ENCODE results near the gene PHLDB3.

PHLDB3 gene

DNA sequence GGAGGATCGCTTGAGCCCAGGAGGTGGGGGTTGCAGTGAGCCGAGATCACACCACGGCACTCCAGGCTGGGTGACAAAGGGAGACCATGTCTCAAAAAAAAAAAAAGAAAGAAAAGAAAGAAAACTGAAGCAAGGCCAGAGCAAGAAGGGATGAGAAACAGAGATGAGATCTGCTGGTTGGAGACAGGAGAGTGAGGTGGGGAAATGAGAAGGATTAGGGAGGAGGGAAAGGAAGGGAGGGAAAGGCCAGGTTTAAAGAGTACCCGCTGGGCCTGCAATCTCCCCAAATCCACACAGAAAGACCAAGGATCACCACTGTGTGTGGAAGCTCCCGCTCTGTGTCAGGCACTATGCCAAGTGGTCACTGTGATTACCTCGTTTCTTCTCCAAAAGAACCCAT is 22.8 kb downstream of the PHLDB3 start:
- no peak overlapping the region for H2BK5ac ChIP-seq (ENCODE audit: low read length)
- H4K8ac ChIP-seq (ENCODE audit: low read depth, low read length): no peak overlapping the region
- no peak overlapping the region for H2AK5ac ChIP-seq (ENCODE audit: low read length)
- no peak overlapping the region for H3K27ac ChIP-seq (ENCODE audit: low read depth, low read length)
- H3K56ac ChIP-seq (ENCODE audit: low read length): no peak overlapping the region
- H3K9ac ChIP-seq (ENCODE audit: low read length): no peak overlapping the region
- H3K79me1 ChIP-seq (ENCODE audit: low read length): no peaks in the 10 kb centered on the region
- no peak overlapping the region for H2BK15ac ChIP-seq (replicated peaks; ENCODE audit: low read depth)
- no peak overlapping the region for H3K4me2 ChIP-seq (ENCODE audit: low read length)
- H2BK120ac ChIP-seq (ENCODE audit: low read depth, low read length): no peak overlapping the region
- H3K4ac ChIP-seq (ENCODE audit: low read depth, low read length): no peak overlapping the region
- H3K27me3 ChIP-seq (ENCODE audit: insufficient read depth, low read length, poor library complexity): no peaks in the 10 kb centered on the region
- no peak for DNase-seq
- H4K5ac ChIP-seq (ENCODE audit: low read length): no peak overlapping the region
- no peaks in the 10 kb centered on the region for H3K4me1 ChIP-seq (ENCODE audit: control insufficient read depth, low read depth, low read length)
- no peak overlapping the region for H3K4me3 ChIP-seq (ENCODE audit: low read length)
- no peaks in the 10 kb centered on the region for H3K36me3 ChIP-seq (ENCODE audit: control insufficient read depth, insufficient read depth, low read length)
- no peak overlapping the region for H3K23ac ChIP-seq (ENCODE audit: low read length)
- WGBS (ENCODE audit: extremely low coverage, insufficient coverage, low lambda C conversion rate): no CpG with 5 or more reads among the region's 6 CpGs
- no peaks in the 10 kb centered on the region for H3K79me2 ChIP-seq (ENCODE audit: control insufficient read depth, insufficient read depth, low read length)
- no peak overlapping the region for H3K18ac ChIP-seq (ENCODE audit: low read length)

DNA sequence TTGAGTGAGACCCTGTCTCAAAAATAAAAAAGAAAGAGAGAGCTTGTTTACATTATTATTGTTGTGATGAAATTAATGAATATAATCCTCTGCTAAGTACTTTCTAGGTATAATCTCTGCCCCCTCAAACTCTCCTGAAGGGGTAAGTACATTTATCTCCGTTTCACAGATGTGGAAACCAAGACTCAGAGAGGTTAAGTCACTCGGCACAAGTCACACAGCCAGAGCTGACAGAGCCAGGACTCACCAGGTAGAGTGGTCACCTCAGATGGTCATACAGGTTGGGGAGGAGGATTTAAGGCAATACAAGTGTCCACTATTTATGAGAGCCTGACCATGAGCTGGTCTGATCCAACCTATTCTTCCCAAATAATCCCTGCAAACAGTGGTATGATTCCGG is 24.0 kb downstream of the PHLDB3 start:
- no peaks in the 10 kb centered on the region for H3K27me3 ChIP-seq (ENCODE audit: insufficient read depth, low read length, poor library complexity)
- no peak overlapping the region for H3K9ac ChIP-seq (ENCODE audit: low read length)
- H3K4me3 ChIP-seq (ENCODE audit: low read length): no peak overlapping the region
- H3K23ac ChIP-seq (ENCODE audit: low read length): no peak overlapping the region
- DNase-seq: no peak
- H3K27ac ChIP-seq (ENCODE audit: low read depth, low read length): no peak overlapping the region
- no peaks in the 10 kb centered on the region for H3K36me3 ChIP-seq (ENCODE audit: control insufficient read depth, insufficient read depth, low read length)
- no peaks in the 10 kb centered on the region for H3K79me1 ChIP-seq (ENCODE audit: low read length)
- H2BK5ac ChIP-seq (ENCODE audit: low read length): no peak overlapping the region
- H4K8ac ChIP-seq (ENCODE audit: low read depth, low read length): no peak overlapping the region
- H3K18ac ChIP-seq (ENCODE audit: low read length): no peak overlapping the region
- no CpG with 5 or more reads among the region's 3 CpGs for WGBS (ENCODE audit: extremely low coverage, insufficient coverage, low lambda C conversion rate)
- no peak overlapping the region for H3K4me2 ChIP-seq (ENCODE audit: low read length)
- H2BK120ac ChIP-seq (ENCODE audit: low read depth, low read length): no peak overlapping the region
- H3K4me1 ChIP-seq (ENCODE audit: control insufficient read depth, low read depth, low read length): no peaks in the 10 kb centered on the region
- H2AK5ac ChIP-seq (ENCODE audit: low read length): no peak overlapping the region
- H3K56ac ChIP-seq (ENCODE audit: low read length): no peak overlapping the region
- H3K79me2 ChIP-seq (ENCODE audit: control insufficient read depth, insufficient read depth, low read length): no peaks in the 10 kb centered on the region
- H2BK15ac ChIP-seq (replicated peaks; ENCODE audit: low read depth): no peak overlapping the region
- no peak overlapping the region for H4K5ac ChIP-seq (ENCODE audit: low read length)
- no peak overlapping the region for H3K4ac ChIP-seq (ENCODE audit: low read depth, low read length)

DNA sequence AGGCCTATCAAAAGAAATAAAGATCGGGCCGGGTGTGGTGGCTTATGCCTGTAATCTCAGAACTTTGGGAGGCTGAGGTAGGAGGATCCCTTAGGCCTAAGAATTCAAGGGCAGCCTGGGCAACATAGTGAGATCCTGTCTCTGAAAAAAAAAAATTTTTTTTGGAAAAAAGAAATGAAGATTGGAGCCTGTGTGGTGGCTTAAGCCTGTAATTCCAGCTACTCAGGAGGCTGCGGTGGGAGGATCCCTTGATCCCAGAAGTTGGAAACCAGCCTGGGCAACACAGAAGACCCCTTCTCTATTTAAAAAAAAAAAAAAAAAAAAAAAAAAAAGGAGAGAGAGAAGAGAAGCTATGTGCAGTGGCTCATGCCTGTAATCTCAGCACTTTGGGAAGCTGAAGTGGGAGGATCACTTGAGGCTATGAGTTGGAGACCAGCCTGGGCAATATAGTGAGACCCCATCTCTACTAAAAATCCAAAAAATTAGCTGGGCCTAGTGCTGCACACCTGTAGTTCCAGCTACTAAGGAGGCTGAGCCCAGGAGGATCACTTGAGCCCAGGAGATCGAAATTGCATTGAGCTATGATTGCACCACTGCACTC is 24.5 kb downstream of the PHLDB3 start:
- Histone ChIP-seq H3K56ac (ENCODE audit: low read length) (no peak overlapping the region), H3K18ac (ENCODE audit: low read length) (no peak overlapping the region), H2BK120ac (ENCODE audit: low read depth, low read length) (no peak overlapping the region), H3K27ac (ENCODE audit: low read depth, low read length) (no peak overlapping the region), H3K9ac (ENCODE audit: low read length) (no peak overlapping the region), H2AK5ac (ENCODE audit: low read length) (no peak overlapping the region), H3K4me2 (ENCODE audit: low read length) (no peak overlapping the region), H4K5ac (ENCODE audit: low read length) (no peak overlapping the region), H3K79me2 (ENCODE audit: control insufficient read depth, insufficient read depth, low read length) (no peaks in the 10 kb centered on the region), H3K36me3 (ENCODE audit: control insufficient read depth, insufficient read depth, low read length) (no peaks in the 10 kb centered on the region), H3K4ac (ENCODE audit: low read depth, low read length) (no peak overlapping the region), H3K4me1 (ENCODE audit: control insufficient read depth, low read depth, low read length) (no peaks in the 10 kb centered on the region), H3K79me1 (ENCODE audit: low read length) (no peaks in the 10 kb centered on the region), H4K8ac (ENCODE audit: low read depth, low read length) (no peak overlapping the region), H2BK5ac (ENCODE audit: low read length) (no peak overlapping the region), H2BK15ac (replicated peaks; ENCODE audit: low read depth) (no peak overlapping the region), H3K23ac (ENCODE audit: low read length) (no peak overlapping the region), H3K4me3 (ENCODE audit: low read length) (no peak overlapping the region), H3K27me3 (ENCODE audit: insufficient read depth, low read length, poor library complexity) (no peaks in the 10 kb centered on the region)
- DNase-seq: no peak
- no CpG with 5 or more reads among the region's 4 CpGs for WGBS (ENCODE audit: extremely low coverage, insufficient coverage, low lambda C conversion rate)

DNA sequence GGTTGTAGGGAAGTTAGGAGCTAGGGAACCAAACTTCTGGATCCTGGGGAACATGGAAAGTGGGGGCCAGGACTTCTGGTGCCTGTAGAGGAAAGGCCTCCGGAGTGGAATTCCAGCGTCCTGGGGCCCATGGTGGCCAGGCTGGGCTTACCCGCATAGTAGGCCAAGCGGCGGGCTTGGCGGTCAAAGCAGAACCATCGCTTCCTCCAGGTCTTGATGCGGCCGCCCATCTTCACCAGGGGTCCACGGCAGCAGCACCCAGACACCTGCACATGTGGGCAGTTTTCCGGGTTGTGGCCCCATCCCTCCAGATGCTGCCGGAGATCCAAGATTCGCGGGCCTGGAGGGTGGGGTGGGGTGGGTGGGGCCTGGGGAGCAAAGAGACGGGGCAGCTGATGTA is 25.3 kb downstream of the PHLDB3 start:
- H2AK5ac ChIP-seq (ENCODE audit: low read length): no peak overlapping the region
- H3K56ac ChIP-seq (ENCODE audit: low read length): no peak overlapping the region
- H3K18ac ChIP-seq (ENCODE audit: low read length): no peak overlapping the region
- H2BK120ac ChIP-seq (ENCODE audit: low read depth, low read length): no peak overlapping the region
- no peak overlapping the region for H2BK5ac ChIP-seq (ENCODE audit: low read length)
- no peak overlapping the region for H3K4ac ChIP-seq (ENCODE audit: low read depth, low read length)
- no peaks in the 10 kb centered on the region for H3K36me3 ChIP-seq (ENCODE audit: control insufficient read depth, insufficient read depth, low read length)
- no peak overlapping the region for H4K8ac ChIP-seq (ENCODE audit: low read depth, low read length)
- no peak overlapping the region for H3K9ac ChIP-seq (ENCODE audit: low read length)
- H3K4me3 ChIP-seq (ENCODE audit: low read length): no peak overlapping the region
- H4K5ac ChIP-seq (ENCODE audit: low read length): no peak overlapping the region
- no peak for DNase-seq
- no peaks in the 10 kb centered on the region for H3K27me3 ChIP-seq (ENCODE audit: insufficient read depth, low read length, poor library complexity)
- no CpG with 5 or more reads among the region's 15 CpGs for whole genome bisulfite sequencing (ENCODE audit: extremely low coverage, insufficient coverage, low lambda C conversion rate)
- no peaks in the 10 kb centered on the region for H3K79me1 ChIP-seq (ENCODE audit: low read length)
- no peak overlapping the region for H3K27ac ChIP-seq (ENCODE audit: low read depth, low read length)
- H2BK15ac ChIP-seq (replicated peaks; ENCODE audit: low read depth): no peak overlapping the region
- H3K23ac ChIP-seq (ENCODE audit: low read length): no peak overlapping the region
- no peaks in the 10 kb centered on the region for H3K4me1 ChIP-seq (ENCODE audit: control insufficient read depth, low read depth, low read length)
- H3K4me2 ChIP-seq (ENCODE audit: low read length): no peak overlapping the region
- no peaks in the 10 kb centered on the region for H3K79me2 ChIP-seq (ENCODE audit: control insufficient read depth, insufficient read depth, low read length)

DNA sequence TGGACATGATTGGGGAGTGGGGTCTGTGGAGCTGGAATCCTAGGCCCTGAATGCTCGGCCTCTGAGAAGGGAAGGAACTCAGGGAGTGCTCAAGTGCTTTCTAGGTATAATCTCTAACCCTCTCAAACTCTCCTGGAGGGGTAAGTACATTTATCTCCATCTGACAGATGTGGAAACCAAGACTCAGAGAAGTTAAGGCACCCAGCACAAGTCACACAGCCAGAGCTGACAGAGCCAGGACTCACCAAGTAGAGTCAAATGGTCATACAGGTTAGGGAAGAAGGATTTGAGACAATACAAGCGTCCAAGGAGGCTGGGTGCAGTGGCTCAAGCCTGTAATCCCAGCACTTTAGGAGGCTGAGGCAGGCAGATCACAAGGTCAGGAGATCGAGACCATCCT is 26.2 kb downstream of the PHLDB3 start:
- H3K4ac ChIP-seq (ENCODE audit: low read depth, low read length): no peak overlapping the region
- H3K27ac ChIP-seq (ENCODE audit: low read depth, low read length): no peak overlapping the region
- no peak overlapping the region for H4K8ac ChIP-seq (ENCODE audit: low read depth, low read length)
- no peaks in the 10 kb centered on the region for H3K79me2 ChIP-seq (ENCODE audit: control insufficient read depth, insufficient read depth, low read length)
- H2BK15ac ChIP-seq (replicated peaks; ENCODE audit: low read depth): no peak overlapping the region
- no peak for DNase-seq
- H4K5ac ChIP-seq (ENCODE audit: low read length): no peak overlapping the region
- H3K9ac ChIP-seq (ENCODE audit: low read length): no peak overlapping the region
- no peaks in the 10 kb centered on the region for H3K27me3 ChIP-seq (ENCODE audit: insufficient read depth, low read length, poor library complexity)
- no peaks in the 10 kb centered on the region for H3K79me1 ChIP-seq (ENCODE audit: low read length)
- no CpG with 5 or more reads among the region's 3 CpGs for WGBS (ENCODE audit: extremely low coverage, insufficient coverage, low lambda C conversion rate)
- H2BK120ac ChIP-seq (ENCODE audit: low read depth, low read length): no peak overlapping the region
- H3K4me3 ChIP-seq (ENCODE audit: low read length): no peak overlapping the region
- H2BK5ac ChIP-seq (ENCODE audit: low read length): no peak overlapping the region
- no peaks in the 10 kb centered on the region for H3K4me1 ChIP-seq (ENCODE audit: control insufficient read depth, low read depth, low read length)
- H3K4me2 ChIP-seq (ENCODE audit: low read length): no peak overlapping the region
- H3K23ac ChIP-seq (ENCODE audit: low read length): no peak overlapping the region
- no peak overlapping the region for H3K18ac ChIP-seq (ENCODE audit: low read length)
- H3K36me3 ChIP-seq (ENCODE audit: control insufficient read depth, insufficient read depth, low read length): no peaks in the 10 kb centered on the region
- no peak overlapping the region for H3K56ac ChIP-seq (ENCODE audit: low read length)
- H2AK5ac ChIP-seq (ENCODE audit: low read length): no peak overlapping the region

DNA sequence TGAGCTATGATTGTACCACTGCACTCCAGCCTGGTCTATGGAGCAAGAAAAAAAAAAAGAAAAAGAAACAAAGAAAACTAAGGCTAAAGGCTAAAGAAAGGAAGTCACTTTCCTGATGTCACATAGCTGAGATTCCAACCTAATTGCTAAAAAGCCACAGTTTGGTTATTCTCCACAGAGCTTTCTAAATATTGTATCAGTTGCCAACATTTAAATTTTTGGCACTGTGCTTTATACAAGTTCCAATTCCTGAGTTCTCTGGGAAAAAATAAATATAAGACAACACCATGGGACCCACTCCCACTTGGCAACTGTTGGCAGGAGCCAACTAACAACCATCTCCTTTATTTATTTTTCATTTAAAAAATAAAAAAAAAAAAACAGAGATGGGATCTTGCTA is 27.9 kb downstream of the PHLDB3 start:
- H4K8ac ChIP-seq (ENCODE audit: low read depth, low read length): no peak overlapping the region
- DNase-seq: peak; percentile 39
- no peak overlapping the region for H3K27ac ChIP-seq (ENCODE audit: low read depth, low read length)

More for the DNA sequence above, 27.9 kb downstream of the PHLDB3 start:
- Histone ChIP-seq H3K4me3 (ENCODE audit: low read length) (no peak overlapping the region), H3K4me1 (ENCODE audit: control insufficient read depth, low read depth, low read length) (no peaks in the 10 kb centered on the region), H2BK15ac (replicated peaks; ENCODE audit: low read depth) (no peak overlapping the region), H3K4ac (ENCODE audit: low read depth, low read length) (no peak overlapping the region), H3K23ac (ENCODE audit: low read length) (no peak overlapping the region), H3K4me2 (ENCODE audit: low read length) (no peak overlapping the region), H3K18ac (ENCODE audit: low read length) (no peak overlapping the region), H4K5ac (ENCODE audit: low read length) (no peak overlapping the region), H3K56ac (ENCODE audit: low read length) (no peak overlapping the region), H2BK5ac (ENCODE audit: low read length) (no peak overlapping the region), H3K27me3 (ENCODE audit: insufficient read depth, low read length, poor library complexity) (no peaks in the 10 kb centered on the region), H3K36me3 (ENCODE audit: control insufficient read depth, insufficient read depth, low read length) (no peaks in the 10 kb centered on the region), H3K79me1 (ENCODE audit: low read length) (no peaks in the 10 kb centered on the region), H2BK120ac (ENCODE audit: low read depth, low read length) (no peak overlapping the region), H2AK5ac (ENCODE audit: low read length) (no peak overlapping the region), H3K9ac (ENCODE audit: low read length) (no peak overlapping the region), H3K79me2 (ENCODE audit: control insufficient read depth, insufficient read depth, low read length) (no peaks in the 10 kb centered on the region)

All from mesendoderm (in vitro differentiated cells).